H1 (cell line): ENCODE data around the gene SERHL2. TPM values are rescaled to one million over a fixed set of nuclear protein-coding genes. Genes with fewer than 3 reads are reported as not detected.

Experiments used
- CTCF ChIA-PET: fragments of 300-600 bp; sonication (Branson Sonifier 250); formaldehyde crosslinking; loops from one replicate; lab custom pipeline; 2021; ENCODE audit not compliant: partially characterized antibody; lab: Charles Lee
- POLR2A ChIA-PET: fragments of 300-600 bp; sonication (Branson Sonifier 250); formaldehyde crosslinking; loops from one replicate; lab custom pipeline; 2021; ENCODE audit warnings: inconsistent platforms; ENCODE audit not compliant: partially characterized antibody; lab: Charles Lee
- DNase-seq, 2 experiments: peaks; one replicate each; pipeline versions ENCODE4 v3.0.0 to v3.0.0-alpha.2; 2010 to 2022; ENCODE audit warnings: low spot score in 2 of 2, low read depth in 1 of 2, mixed read lengths in 1 of 2
- FAIRE-seq: peaks from 2 replicates; lab custom pipeline; 2011; peaks lifted over from hg19 to GRCh38; lab: Jason Lieb, UNC
- H2AFZ ChIP-seq: 2 replicates; pipeline ENCODE4 v1.8.1; 2012; ENCODE audit warnings: low read length, inconsistent platforms
- H2AK5ac ChIP-seq: 2 replicates; pipeline ENCODE4 v1.6.1; 2013; ENCODE audit warnings: low read depth, low read length
- H2BK120ac ChIP-seq: replicated peaks from 2 replicates; pipeline ENCODE3; 2013; ENCODE audit warnings: low read depth, low read length, inconsistent platforms
- H2BK12ac ChIP-seq: 2 replicates; pipeline ENCODE4 v1.6.1; 2013; ENCODE audit warnings: low read depth, low read length
- H2BK15ac ChIP-seq: 2 replicates; pipeline ENCODE4 v1.6.1; 2013; ENCODE audit warnings: low read length
- H2BK20ac ChIP-seq: 2 replicates; pipeline ENCODE4 v1.6.1; 2013; ENCODE audit warnings: low read length
- H2BK5ac ChIP-seq: 2 replicates; pipeline ENCODE4 v1.6.1; 2013; ENCODE audit warnings: low read depth, low read length
- H3K14ac ChIP-seq: 2 replicates; pipeline ENCODE4 v1.6.1; 2013; ENCODE audit warnings: inconsistent platforms; ENCODE audit not compliant: insufficient read length
- H3K18ac ChIP-seq: 2 replicates; pipeline ENCODE4 v1.6.1; 2013; ENCODE audit warnings: low read length; ENCODE audit errors: extremely low read depth
- H3K23ac ChIP-seq: 2 replicates; pipeline ENCODE4 v1.6.1; 2013; ENCODE audit warnings: inconsistent platforms; ENCODE audit not compliant: insufficient read length
- H3K23me2 ChIP-seq: 2 replicates; pipeline ENCODE4 v1.6.1; 2013; ENCODE audit warnings: low read depth, low read length
- H3K27ac ChIP-seq: 2 replicates; pipeline ENCODE4 v1.6.1; 2011; ENCODE audit warnings: low read depth, low read length, inconsistent platforms
- H3K27me3 ChIP-seq, 4 experiments: replicated peaks in 1 of 4; 1 replicate in 1 of 4; 2 replicates in 3 of 4; pipeline versions ENCODE4 v1.6.1 to v1.8.1; 2011 to 2013; ENCODE audit warnings: low read length in 3 of 4, mild to moderate bottlenecking in 3 of 4, inconsistent platforms in 2 of 4, mixed read lengths in 2 of 4, moderate library complexity in 1 of 4; ENCODE audit not compliant: control insufficient read depth in 3 of 4, insufficient read depth in 3 of 4; ENCODE audit errors: extremely low read depth in 1 of 4
- H3K36me3 ChIP-seq, 4 experiments: 2 replicates each; pipeline versions ENCODE4 v1.6.1 to v1.8.1; 2011 to 2013; ENCODE audit warnings: mild to moderate bottlenecking in 4 of 4, low read length in 3 of 4, moderate library complexity in 2 of 4, control low read depth in 1 of 4, inconsistent platforms in 1 of 4; ENCODE audit not compliant: insufficient read depth in 4 of 4, control insufficient read depth in 2 of 4
- H3K4ac ChIP-seq: replicated peaks from 2 replicates; pipeline ENCODE3; 2013; ENCODE audit warnings: low read length, low read depth, mixed read lengths, inconsistent platforms; ENCODE audit not compliant: insufficient read length
- H3K4me1 ChIP-seq, 4 experiments: replicated peaks in 1 of 4; 1 replicate in 1 of 4; 2 replicates in 3 of 4; pipeline versions ENCODE4 v1.6.1 to v1.8.1; 2011 to 2013; ENCODE audit warnings: low read length in 3 of 4, inconsistent platforms in 2 of 4, mixed read lengths in 1 of 4; ENCODE audit not compliant: insufficient read depth in 4 of 4, control insufficient read depth in 3 of 4
- H3K4me2 ChIP-seq, 2 experiments: 2 replicates each; pipeline versions ENCODE4 v1.6.1 to v1.8.1; 2011 to 2013; ENCODE audit warnings: low read depth in 2 of 2, low read length in 2 of 2, control low read depth in 1 of 2, inconsistent platforms in 1 of 2, mild to moderate bottlenecking in 1 of 2; ENCODE audit not compliant: insufficient read depth in 1 of 2
- H3K4me3 ChIP-seq, 4 experiments: fragments of 200-600, 300-600 bp in 1 of 4; sonication (generic), shearing (Covaris generic), sonication (Bioruptor Twin) in 1 of 4; 2 replicates each; pipeline versions ENCODE4 v1.5.1 to v1.8.1; 2011 to 2016; ENCODE audit warnings: low read length in 4 of 4, low read depth in 3 of 4, control low read depth in 2 of 4, inconsistent platforms in 2 of 4, mild to moderate bottlenecking in 2 of 4, mixed read lengths in 1 of 4, moderate library complexity in 1 of 4; ENCODE audit not compliant: insufficient read depth in 2 of 4; ENCODE audit errors: extremely low read depth in 1 of 4
- H3K56ac ChIP-seq: replicated peaks from 2 replicates; pipeline ENCODE3; 2013; ENCODE audit warnings: low read depth, mild to moderate bottlenecking, mixed read lengths, low read length, inconsistent platforms; ENCODE audit not compliant: insufficient read length
- H3K79me1 ChIP-seq: 2 replicates; pipeline ENCODE4 v1.6.1; 2013; ENCODE audit warnings: low read depth, low read length, control low read depth
- H3K79me2 ChIP-seq, 2 experiments: 2 replicates each; pipeline versions ENCODE4 v1.6.1 to v1.8.1; 2012 to 2013; ENCODE audit warnings: low read length in 2 of 2, mild to moderate bottlenecking in 2 of 2, inconsistent platforms in 1 of 2; ENCODE audit not compliant: insufficient read depth in 2 of 2, control insufficient read depth in 1 of 2
- H3K9ac ChIP-seq, 4 experiments: replicated peaks in 1 of 4; 1 replicate in 1 of 4; 2 replicates in 3 of 4; pipeline versions ENCODE4 v1.6.1 to v1.8.1; 2011 to 2013; ENCODE audit warnings: low read depth in 3 of 4, low read length in 3 of 4, control low read depth in 2 of 4, mild to moderate bottlenecking in 2 of 4, moderate library complexity in 2 of 4, inconsistent platforms in 1 of 4; ENCODE audit errors: extremely low read depth in 1 of 4
- H3K9me3 ChIP-seq, 2 experiments: 2 replicates each; pipeline versions ENCODE4 v1.6.1 to v1.8.1; 2012 to 2013; ENCODE audit warnings: mild to moderate bottlenecking in 2 of 2, moderate library complexity in 2 of 2, control low read depth in 1 of 2, inconsistent platforms in 1 of 2, low read depth in 1 of 2, low read length in 1 of 2, mixed read lengths in 1 of 2; ENCODE audit not compliant: insufficient read depth in 2 of 2
- H4K20me1 ChIP-seq, 2 experiments: replicated peaks in 1 of 2; 2 replicates each; pipeline versions ENCODE3 to v1.8.1; 2011 to 2013; ENCODE audit warnings: inconsistent platforms in 2 of 2, low read length in 2 of 2, mild to moderate bottlenecking in 1 of 2; ENCODE audit not compliant: insufficient read depth in 2 of 2, control insufficient read depth in 1 of 2
- H4K5ac ChIP-seq: 2 replicates; pipeline ENCODE4 v1.6.1; 2013; ENCODE audit warnings: low read length, low read depth, mixed read lengths, inconsistent platforms; ENCODE audit not compliant: insufficient read length
- H4K8ac ChIP-seq: 2 replicates; pipeline ENCODE4 v1.8.0; 2013; ENCODE audit warnings: mild to moderate bottlenecking, moderate library complexity, low read length, inconsistent platforms; ENCODE audit not compliant: insufficient read depth; ENCODE audit errors: extremely low read depth
- H4K91ac ChIP-seq: replicated peaks from 2 replicates; pipeline ENCODE3; 2013; ENCODE audit warnings: low read length, mixed read lengths, inconsistent platforms; ENCODE audit not compliant: insufficient read length
- CHD1 ChIP-seq: IDR thresholded peaks from 2 replicates; pipeline ENCODE4 v1.6.1; 2012; ENCODE audit warnings: low read depth, low read length, improper control_type of control experiment
- POLR2AphosphoS5 ChIP-seq: IDR thresholded peaks from 2 replicates; pipeline ENCODE4 v1.6.1; 2011; ENCODE audit warnings: low read depth, low read length
- WGBS, 2 experiments: shearing (Covaris generic) in 1 of 2; methylation state at CpG; one replicate each; pipeline versions ENCODE4 v1.1.6 to v1.1.7; 2013 to 2015; ENCODE audit warnings: low lambda C conversion rate in 2 of 2, mixed read lengths in 2 of 2, inconsistent platforms in 1 of 2, low coverage in 1 of 2, missing lambda C conversion rate in 1 of 2; ENCODE audit not compliant: insufficient replicate concordance in 2 of 2, insufficient coverage in 1 of 2, insufficient read length in 1 of 2; ENCODE audit errors: extremely low coverage in 1 of 2, missing lambda C conversion rate in 1 of 2; 5-methylcytosine and 5-hydroxymethylcytosine counted together
- polyA plus RNA-seq, 7 experiments: library from polyadenylated mRNA; depleted of rRNA in 3 of 7; stranded (reverse) in 5 of 7; unstranded in 2 of 7; fragments of >200 nt in 5 of 7; fragments of 200-250 nt in 2 of 7; gene quantifications; 1 replicate in 5 of 7; 2 replicates in 1 of 7; 4 replicates in 1 of 7; pipeline versions ENCODE4 v1.2.1 to v1.2.3, GENCODE V29; 2011 to 2013; ENCODE audit warnings: missing spikeins in 2 of 7, mixed read lengths in 2 of 7
- total RNA-seq: library from RNA; stranded (reverse); fragmentation: NEBNext Ultra II Directional; extraction: Animal tissue kit (Norgen Biotek cat#: 25700); gene quantifications from 2 replicates; pipeline ENCODE4 v1.2.1, GENCODE V29; 2021

SERHL2 gene
- total and polyA plus RNA-seq, 2 of the 8 experiments (the other 6 are each of a cell fraction or from before 2014, with no cell fraction given) = 0.91 TPM; not detected in 1

GRCh38 chr22:42608823-42609361 lies 55.1 kb downstream of the SERHL2 start:
- Histone ChIP-seq H2BK120ac (no peak overlapping the region), H2AFZ (no peak overlapping the region), H3K9ac (no peak overlapping the region; a peak in 1 of 7 replicates), H4K20me1 (peaks cover 19 to 29% of the 10 kb centered on the region in 2 experiments), H3K4me3 (no peak overlapping the region), H3K79me2 (peaks cover 49 to 91% of the 10 kb centered on the region in 2 experiments), H3K23ac (no peak overlapping the region), H2BK12ac (no peak overlapping the region), H4K8ac (no peak overlapping the region), H3K14ac (no peak overlapping the region), H3K23me2 (peaks cover 1% of the 10 kb centered on the region; the same call in 1 of the 2 replicates), H3K27ac (no peak overlapping the region), H3K4me2 (peak overlapping the region; percentile 24 to 40; a peak in 3 of 4 replicates), H3K36me3 (peaks cover 2 to 13% (median 7%) of the 10 kb centered on the region in 4 experiments; a peak in 5 of 8 replicates), H2AK5ac (0 out of 2 replicates have a peak overlapping the region, but pooled peaks have one; percentile 40), H3K4me1 (peaks cover 6 to 8% (median 7%) of the 10 kb centered on the region in 4 experiments), H3K9me3 (peaks cover 0 to 5% of the 10 kb centered on the region in 2 experiments; a peak in 1 of 4 replicates), H3K18ac (no peak overlapping the region), H4K91ac (no peak overlapping the region), H2BK15ac (no peak overlapping the region), H3K4ac (no peak overlapping the region), H3K27me3 (no peaks in the 10 kb centered on the region), H3K79me1 (peaks cover 24% of the 10 kb centered on the region), H3K56ac (no peak overlapping the region), H2BK20ac (no peak overlapping the region), H4K5ac (no peak overlapping the region), H2BK5ac (no peak overlapping the region)
- no peak for FAIRE-seq
- POLR2A ChIA-PET = interaction anchor here (0.7 to 13.9 kb wide), 9 partner anchors 9 to 48 kb away, joined by 3 to 399 read pairs (median 3); no protein-coding TSS in a partner anchor
- TF ChIP-seq POLR2AphosphoS5 = 0 out of 2 replicates have a peak, but pooled peaks have one; percentile 26
- TF ChIP-seq CHD1 = no peak
- DNase-seq = no peak
- 69% methylated on average over 11 of the region's 11 CpGs; no CpG with 5 or more reads in 1 of the 2 experiments for WGBS, 2 experiments
- CTCF ChIA-PET = interaction anchor here (0.7 to 3.4 kb wide), 5 partner anchors 12 to 267 kb away, joined by 3 to 19 read pairs (median 3); no protein-coding TSS in a partner anchor
